Neural cell (in vitro differentiated cells): Measurements from ENCODE around the gene PRSS35.

ENCODE experiments used
- CTCF ChIP-seq: fragments of 450-650 bp; IDR thresholded peaks from 2 replicates; pipeline ENCODE4 v1.5.1; 2014; ENCODE audit warnings: antibody characterized with exemption, mild to moderate bottlenecking, moderate library complexity; ENCODE audit not compliant: poor library complexity, severe bottlenecking
- EZH2 ChIP-seq: fragments of 200-600, 300-800 bp; shearing (Covaris generic), sonication (generic); IDR thresholded peaks from 2 replicates; pipeline ENCODE4 v1.6.1; 2014; ENCODE audit warnings: antibody characterized with exemption, low read length, borderline replicate concordance, mild to moderate bottlenecking; ENCODE audit not compliant: insufficient read depth, poor library complexity, severe bottlenecking
- POLR2AphosphoS5 ChIP-seq: IDR thresholded peaks from 2 replicates; pipeline ENCODE4 v1.6.1; 2012
- TF ChIP-seq, protein P1 (sequence below): IDR thresholded peaks from 2 replicates; pipeline ENCODE4 v1.6.1; 2012; ENCODE audit warnings: borderline replicate concordance

DNA sequence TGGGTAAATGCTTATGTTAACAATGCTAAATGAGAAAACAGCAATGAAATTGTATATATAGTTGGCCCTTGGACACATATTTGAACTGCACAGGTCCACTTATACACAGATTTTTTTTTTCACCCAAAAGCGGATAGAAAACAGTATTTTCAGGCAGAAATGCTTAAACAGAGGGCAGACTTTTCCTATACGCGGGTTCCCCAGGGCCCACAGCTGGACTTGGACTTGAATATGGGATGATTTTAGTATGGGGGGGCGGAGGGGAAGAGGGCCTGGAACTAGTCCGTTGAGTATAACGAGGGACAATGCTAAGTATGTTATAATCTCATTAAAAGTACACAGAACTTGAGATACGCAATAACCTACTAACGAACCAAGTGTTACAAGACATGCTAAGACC lies 1.1 kb upstream of the PRSS35 start:
- TF ChIP-seq CTCF (no peak), EZH2 (no peak), POLR2AphosphoS5 (no peak)
- TF ChIP-seq, protein P1, sequence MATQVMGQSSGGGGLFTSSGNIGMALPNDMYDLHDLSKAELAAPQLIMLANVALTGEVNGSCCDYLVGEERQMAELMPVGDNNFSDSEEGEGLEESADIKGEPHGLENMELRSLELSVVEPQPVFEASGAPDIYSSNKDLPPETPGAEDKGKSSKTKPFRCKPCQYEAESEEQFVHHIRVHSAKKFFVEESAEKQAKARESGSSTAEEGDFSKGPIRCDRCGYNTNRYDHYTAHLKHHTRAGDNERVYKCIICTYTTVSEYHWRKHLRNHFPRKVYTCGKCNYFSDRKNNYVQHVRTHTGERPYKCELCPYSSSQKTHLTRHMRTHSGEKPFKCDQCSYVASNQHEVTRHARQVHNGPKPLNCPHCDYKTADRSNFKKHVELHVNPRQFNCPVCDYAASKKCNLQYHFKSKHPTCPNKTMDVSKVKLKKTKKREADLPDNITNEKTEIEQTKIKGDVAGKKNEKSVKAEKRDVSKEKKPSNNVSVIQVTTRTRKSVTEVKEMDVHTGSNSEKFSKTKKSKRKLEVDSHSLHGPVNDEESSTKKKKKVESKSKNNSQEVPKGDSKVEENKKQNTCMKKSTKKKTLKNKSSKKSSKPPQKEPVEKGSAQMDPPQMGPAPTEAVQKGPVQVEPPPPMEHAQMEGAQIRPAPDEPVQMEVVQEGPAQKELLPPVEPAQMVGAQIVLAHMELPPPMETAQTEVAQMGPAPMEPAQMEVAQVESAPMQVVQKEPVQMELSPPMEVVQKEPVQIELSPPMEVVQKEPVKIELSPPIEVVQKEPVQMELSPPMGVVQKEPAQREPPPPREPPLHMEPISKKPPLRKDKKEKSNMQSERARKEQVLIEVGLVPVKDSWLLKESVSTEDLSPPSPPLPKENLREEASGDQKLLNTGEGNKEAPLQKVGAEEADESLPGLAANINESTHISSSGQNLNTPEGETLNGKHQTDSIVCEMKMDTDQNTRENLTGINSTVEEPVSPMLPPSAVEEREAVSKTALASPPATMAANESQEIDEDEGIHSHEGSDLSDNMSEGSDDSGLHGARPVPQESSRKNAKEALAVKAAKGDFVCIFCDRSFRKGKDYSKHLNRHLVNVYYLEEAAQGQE = no peak
